HEK293 (cell line): ENCODE measurements around the gene RALGAPA2.

ENCODE experiments used
- CTCF ChIA-PET: fragments of 350-600 bp; formaldehyde crosslinking; extraction: SDS; loops from one replicate; lab custom pipeline; 2021; ENCODE audit warnings: antibody characterized with exemption; lab: Yijun Ruan, JAX
- POLR2A ChIA-PET: fragments of 300-600 bp; formaldehyde crosslinking; extraction: SDS; loops from one replicate; lab custom pipeline; 2020; ENCODE audit warnings: antibody characterized with exemption, inconsistent platforms; lab: Yijun Ruan, JAX
- H3K27ac ChIP-seq: fragments of 200-500 bp; sonication (Bioruptor generic); 2 replicates; pipeline ENCODE4 v1.5.1; 2014; ENCODE audit warnings: low read depth, low read length, control low read depth, inconsistent platforms; ENCODE audit errors: extremely low read depth
- H3K36me3 ChIP-seq, 2 experiments: fragments of 200-500 bp in 1 of 2; sonication (Bioruptor generic) in 1 of 2; 1 replicate in 1 of 2; 2 replicates in 1 of 2; pipeline ENCODE4 v1.5.1; 2014 to 2017; ENCODE audit warnings: inconsistent platforms in 2 of 2, low read length in 2 of 2; ENCODE audit not compliant: control insufficient read depth in 2 of 2, insufficient read depth in 1 of 2
- H3K4me1 ChIP-seq: fragments of 200-500 bp; sonication (Bioruptor generic); 2 replicates; pipeline ENCODE4 v1.5.1; 2014; ENCODE audit warnings: mild to moderate bottlenecking, low read length, inconsistent platforms; ENCODE audit not compliant: control insufficient read depth, insufficient read depth
- H3K4me3 ChIP-seq: 2 replicates; pipeline ENCODE4 v1.5.1; 2011; ENCODE audit warnings: low read depth, mild to moderate bottlenecking, control low read depth, low read length, moderate library complexity
- H3K9me3 ChIP-seq: fragments of 200-500 bp; sonication (Bioruptor generic); 2 replicates; pipeline ENCODE4 v1.5.1; 2014; ENCODE audit warnings: low read depth, low read length, inconsistent platforms; ENCODE audit not compliant: control insufficient read depth, insufficient read depth
- CTCF ChIP-seq: fragments of 450-650 bp; formaldehyde crosslinking; IDR thresholded peaks from 2 replicates; pipeline ENCODE4 v1.5.1; 2016; ENCODE audit warnings: missing biosample characterization, missing genetic modification characterization
- FEZF1 ChIP-seq: fragments of 450-650 bp; formaldehyde crosslinking; IDR thresholded peaks from 2 replicates; pipeline ENCODE4 v1.5.1; 2016; ENCODE audit warnings: missing biosample characterization, missing genetic modification characterization
- HOXA7 ChIP-seq: sonication (generic); formaldehyde crosslinking; IDR thresholded peaks from 2 replicates; pipeline ENCODE4 v1.8.1; 2022; ENCODE audit warnings: missing genetic modification reagents, borderline replicate concordance
- HOXC10 ChIP-seq: sonication (generic); formaldehyde crosslinking; IDR thresholded peaks from 2 replicates; pipeline ENCODE4 v1.8.1; 2023; ENCODE audit warnings: mild to moderate bottlenecking, missing genetic modification reagents
- SALL2 ChIP-seq: fragments of 450-650 bp; formaldehyde crosslinking; IDR thresholded peaks from 2 replicates; pipeline ENCODE4 v1.5.0; 2017; ENCODE audit warnings: missing biosample characterization, mild to moderate bottlenecking, missing genetic modification characterization, borderline replicate concordance
- WT1 ChIP-seq: fragments of 450-650 bp; formaldehyde crosslinking; IDR thresholded peaks from 2 replicates; pipeline ENCODE4 v1.5.1; 2016; ENCODE audit warnings: missing biosample characterization, missing genetic modification characterization
- ZBTB49 ChIP-seq: fragments of 450-650 bp; formaldehyde crosslinking; IDR thresholded peaks from 2 replicates; pipeline ENCODE4 v1.5.1; 2016; ENCODE audit warnings: missing biosample characterization, missing genetic modification characterization, low read depth
- ZFP3 ChIP-seq: fragments of 450-650 bp; formaldehyde crosslinking; IDR thresholded peaks from 2 replicates; pipeline ENCODE4 v1.5.1; 2016; ENCODE audit warnings: low read depth, missing biosample characterization, missing genetic modification characterization
- ZFP69B ChIP-seq: fragments of 450-650 bp; formaldehyde crosslinking; IDR thresholded peaks from 2 replicates; pipeline ENCODE4 v1.5.1; 2016; ENCODE audit warnings: missing biosample characterization, missing genetic modification characterization
- ZNF10 ChIP-seq: fragments of 450-650 bp; formaldehyde crosslinking; IDR thresholded peaks from 2 replicates; pipeline ENCODE4 v1.5.1; 2017; ENCODE audit warnings: missing biosample characterization, missing genetic modification characterization
- ZNF133 ChIP-seq: fragments of 450-650 bp; formaldehyde crosslinking; IDR thresholded peaks from 2 replicates; pipeline ENCODE4 v1.5.1; 2016; ENCODE audit warnings: missing biosample characterization, missing genetic modification characterization
- ZNF211 ChIP-seq: fragments of 450-650 bp; formaldehyde crosslinking; IDR thresholded peaks from 2 replicates; pipeline ENCODE4 v1.5.1; 2016; ENCODE audit warnings: low read depth, missing biosample characterization, missing genetic modification characterization
- ZNF223 ChIP-seq: fragments of 450-650 bp; formaldehyde crosslinking; IDR thresholded peaks from 2 replicates; pipeline ENCODE4 v1.5.1; 2016; ENCODE audit warnings: missing biosample characterization, missing genetic modification characterization
- ZNF266 ChIP-seq: fragments of 450-650 bp; formaldehyde crosslinking; IDR thresholded peaks from 2 replicates; pipeline ENCODE4 v1.5.1; 2016; ENCODE audit warnings: missing biosample characterization, missing genetic modification characterization, low read depth
- ZNF274 ChIP-seq, 2 experiments: fragments of 200-500 bp in 1 of 2; fragments of 450-650 bp in 1 of 2; sonication (Bioruptor generic) in 1 of 2; formaldehyde crosslinking in 1 of 2; IDR thresholded peaks; 2 replicates each; pipeline versions ENCODE4 v1.5.1 to v1.6.1; 2014 to 2016; ENCODE audit warnings: borderline replicate concordance in 1 of 2, inconsistent platforms in 1 of 2, low read length in 1 of 2, missing biosample characterization in 1 of 2, missing genetic modification characterization in 1 of 2
- ZNF513 ChIP-seq: fragments of 450-650 bp; IDR thresholded peaks from 2 replicates; pipeline ENCODE4 v1.5.1; 2018; ENCODE audit warnings: missing biosample characterization, missing genetic modification characterization
- ZNF529 ChIP-seq: fragments of 450-650 bp; formaldehyde crosslinking; IDR thresholded peaks from 2 replicates; pipeline ENCODE4 v1.5.1; 2017; ENCODE audit warnings: missing genetic modification characterization, missing biosample characterization; ENCODE audit not compliant: insufficient replicate concordance
- ZNF580 ChIP-seq: fragments of 450-650 bp; formaldehyde crosslinking; IDR thresholded peaks from 2 replicates; pipeline ENCODE4 v1.5.1; 2016; ENCODE audit warnings: missing biosample characterization, missing genetic modification characterization
- ZNF623 ChIP-seq: fragments of 450-650 bp; formaldehyde crosslinking; IDR thresholded peaks from 2 replicates; pipeline ENCODE4 v1.5.1; 2016; ENCODE audit warnings: missing biosample characterization, missing genetic modification characterization
- ZNF624 ChIP-seq: fragments of 450-650 bp; formaldehyde crosslinking; IDR thresholded peaks from 2 replicates; pipeline ENCODE4 v1.5.1; 2017; ENCODE audit warnings: missing biosample characterization, missing genetic modification characterization
- ZNF654 ChIP-seq: fragments of 450-650 bp; formaldehyde crosslinking; IDR thresholded peaks from 2 replicates; pipeline ENCODE4 v1.5.1; 2016; ENCODE audit warnings: low read depth, missing biosample characterization, missing genetic modification characterization
- ZNF658 ChIP-seq: fragments of 450-650 bp; formaldehyde crosslinking; IDR thresholded peaks from 2 replicates; pipeline ENCODE4; 2016; ENCODE audit warnings: missing biosample characterization, missing genetic modification characterization
- ZNF707 ChIP-seq: fragments of 450-650 bp; formaldehyde crosslinking; IDR thresholded peaks from 2 replicates; pipeline ENCODE4 v1.5.1; 2016; ENCODE audit warnings: missing biosample characterization, missing genetic modification characterization

The RALGAPA2 gene

GRCh38 chr20:20573797-20574196, 138.6 kb downstream of the RALGAPA2 start:
- H3K4me1 ChIP-seq: no peaks in the 10 kb centered on the region
- peaks cover 0 to 7% of the 10 kb centered on the region in 2 experiments; a peak in 1 of 3 replicates for H3K36me3 ChIP-seq
- H3K4me3 ChIP-seq: no peak overlapping the region
- H3K9me3 ChIP-seq: no peaks in the 10 kb centered on the region
- H3K27ac ChIP-seq: no peak overlapping the region
- POLR2A ChIA-PET: no interaction called here
- CTCF ChIA-PET: no interaction called here
- TF ChIP-seq ZNF654 (tag by site-specific recombination) (no peak), ZNF274 (IDR thresholded peaks at IDR 0.05; ENCODE audit: low read length) (no peak), ZNF274 (tag by site-specific recombination; IDR thresholded peaks at IDR 0.05; ENCODE audit: borderline replicate concordance) (no peak), SALL2 (tag by site-specific recombination) (no peak), ZNF266 (tag by site-specific recombination) (no peak), ZNF133 (tag by site-specific recombination) (no peak), CTCF (tag by site-specific recombination) (no peak), ZNF658 (tag by site-specific recombination) (no peak), ZNF10 (tag by site-specific recombination) (no peak), WT1 (tag by site-specific recombination) (no peak), ZNF623 (tag by site-specific recombination) (no peak), ZNF707 (tag by site-specific recombination) (no peak), ZNF580 (tag by site-specific recombination) (no peak), ZNF223 (tag by site-specific recombination) (no peak), ZNF513 (no peak)

- no peaks in the 10 kb centered on the region for H3K9me3 ChIP-seq
- TF ChIP-seq HOXA7 (CRISPR knock-in tag) (no peak), ZBTB49 (no peak), ZFP69B (tag by site-specific recombination) (no peak), ZFP3 (no peak), ZNF211 (tag by site-specific recombination) (no peak), HOXC10 (CRISPR knock-in tag) (no peak), ZNF624 (tag by site-specific recombination) (no peak), ZNF529 (tag by site-specific recombination) (no peak), FEZF1 (tag by site-specific recombination) (no peak)
- H3K36me3 ChIP-seq: peaks cover 0 to 8% of the 10 kb centered on the region in 2 experiments; a peak in 1 of 3 replicates
- H3K4me1 ChIP-seq: no peaks in the 10 kb centered on the region
- CTCF ChIA-PET: interaction anchor here (1.2 kb wide), 1 partner anchor 335 kb away, joined by 3 read pairs; no protein-coding TSS in a partner anchor
- H3K4me3 ChIP-seq: no peak overlapping the region
- no peak overlapping the region for H3K27ac ChIP-seq
- POLR2A ChIA-PET: no interaction called here
Observed at GRCh38 chr20:20571068-20571780, 141.2 kb downstream of the RALGAPA2 start.
